CD4-positive, alpha-beta T cell treated with Interleukin-10 for 1 hour (primary cell): Measurements from ENCODE around the gene CCDC93.
A peak's percentile ranks its signal among the peaks of the same experiment; 100 is the strongest.
"Not testable (repeated sequence)": the region's sequence is repeated elsewhere in the genome, so short reads cannot be mapped to it uniquely, and the experiment has no call there.

Experiments used
- DNase-seq: peaks from one replicate; pipeline ENCODE4 v3.0.0-alpha.2; 2020

The CCDC93 gene

DNA sequence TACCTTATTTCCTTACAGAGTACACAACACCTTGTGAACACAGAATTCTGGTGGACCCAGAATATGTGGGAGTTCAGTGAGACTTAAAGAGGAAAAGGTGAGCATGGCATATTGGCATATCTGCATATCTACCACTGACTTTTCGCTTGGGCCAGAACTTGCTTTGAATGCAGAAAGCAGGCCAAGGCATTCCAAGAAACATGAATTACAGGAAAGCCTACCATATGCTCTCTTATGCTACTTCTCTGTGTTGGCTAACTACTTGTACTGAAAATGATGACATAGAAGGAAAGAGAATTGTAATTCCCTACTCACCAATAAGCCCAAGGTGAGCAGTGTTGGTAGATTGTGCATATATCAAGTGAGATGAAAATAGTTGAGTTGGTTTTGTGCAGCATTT is 31.4 kb upstream of the CCDC93 start:
- no peak for DNase-seq

DNA sequence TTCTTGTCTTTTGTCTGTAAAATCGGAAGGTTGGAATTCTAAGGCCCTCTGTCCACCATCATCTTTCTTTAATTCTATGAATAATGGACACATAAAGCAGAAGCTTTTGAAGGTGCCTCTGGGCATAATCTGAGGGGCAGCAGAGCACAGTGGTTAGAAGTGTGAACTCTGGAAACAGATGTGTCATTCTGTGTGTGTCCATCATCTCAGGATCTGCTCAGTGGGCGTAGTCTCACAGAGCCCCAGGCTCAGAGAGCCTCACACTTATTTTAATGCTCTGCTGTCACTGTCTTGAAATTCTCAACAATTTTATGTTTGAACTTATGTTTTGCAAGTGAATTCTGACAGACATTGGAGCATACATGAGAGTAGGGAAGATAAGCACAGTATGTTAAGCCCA is 31.0 kb upstream of the CCDC93 start:
- DNase-seq, result no peak

- DNase-seq, result no peak
Observed at GRCh38 chr2:118044103-118044716, 30.3 kb upstream of the CCDC93 start.

DNA sequence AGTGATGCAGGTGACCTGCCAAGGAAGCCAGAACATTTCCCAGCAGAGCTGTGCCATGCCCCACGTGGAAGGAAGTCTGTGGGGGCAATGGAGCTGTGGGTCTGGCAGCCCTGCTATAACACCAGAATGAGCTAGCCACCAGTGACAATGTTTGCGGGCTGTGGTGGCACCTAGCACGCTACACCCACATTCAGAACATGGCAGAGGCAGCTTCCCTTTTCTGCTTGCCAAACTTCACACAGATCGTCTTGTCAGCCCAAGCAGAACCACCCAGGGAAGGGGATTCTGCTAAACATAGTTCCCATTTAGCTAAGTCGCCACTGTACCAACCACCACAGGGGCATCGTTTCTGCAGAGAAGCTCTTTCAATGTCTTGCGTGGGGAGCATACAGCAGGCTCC is 27.0 kb upstream of the CCDC93 start:
- no peak for DNase-seq

DNA sequence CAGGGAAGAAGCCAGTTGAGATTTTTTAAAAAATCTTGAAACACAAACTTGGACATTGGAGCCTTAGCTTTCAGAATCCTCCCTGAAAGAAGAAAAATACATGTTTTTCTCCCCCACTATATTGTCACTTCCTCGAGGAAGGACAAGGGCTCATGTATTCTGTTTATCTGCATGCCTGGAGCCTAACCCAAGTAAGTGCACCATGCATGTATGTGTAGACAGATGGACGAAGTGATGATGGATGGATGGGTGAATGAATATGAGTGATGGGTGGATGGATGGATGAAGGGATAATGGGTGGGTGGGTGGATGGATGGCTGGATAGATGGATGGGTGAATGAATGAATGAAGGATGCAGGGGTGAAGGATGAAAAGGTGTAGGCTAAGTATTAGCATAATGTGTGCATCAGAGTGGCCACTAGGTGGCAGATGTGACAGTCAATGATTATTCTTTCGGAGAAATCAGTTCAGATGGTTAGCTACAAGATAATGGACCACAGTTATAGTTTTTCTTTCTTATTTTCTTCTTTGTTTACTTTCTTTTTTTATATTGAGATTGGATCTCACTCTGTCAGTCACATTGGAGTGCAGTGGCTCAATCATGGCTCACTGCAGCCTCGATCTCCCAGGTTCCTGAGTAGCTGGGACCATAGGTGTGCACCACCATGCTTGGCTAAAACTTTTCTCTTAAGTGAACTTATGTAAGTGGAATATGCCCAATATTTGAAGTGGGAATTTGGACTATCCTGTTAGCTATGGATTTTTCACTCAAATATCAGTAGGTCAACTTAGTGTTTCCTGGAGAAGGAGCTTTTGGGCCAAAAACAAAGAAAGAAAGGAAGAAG is 18.5 kb upstream of the CCDC93 start:
- DNase-seq, result peak; percentile 35

GRCh38 chr2:118031566-118031965 is 17.7 kb upstream of the CCDC93 start:
- no peak for DNase-seq

DNA sequence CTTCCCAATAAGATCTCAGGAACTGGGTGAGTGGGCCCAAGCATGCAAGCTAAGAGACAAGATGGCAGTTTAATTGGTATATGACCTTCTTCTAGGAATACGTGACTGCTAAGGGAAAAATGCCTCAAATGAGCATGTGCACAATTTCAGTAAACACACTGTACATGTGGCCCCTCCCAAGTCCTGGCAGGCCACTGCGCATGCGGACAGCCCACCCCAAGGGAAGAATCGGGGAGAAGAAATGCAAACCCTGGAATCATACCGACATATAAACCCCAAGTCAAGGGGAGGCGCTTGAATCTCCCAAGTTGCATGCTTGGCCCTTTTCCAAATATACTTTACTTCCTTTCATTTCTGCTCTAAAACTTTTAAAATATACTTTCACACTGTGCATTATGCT is 15.2 kb upstream of the CCDC93 start:
- DNase-seq, result no peak

- DNase-seq, result no peak
Observed at GRCh38 chr2:118021356-118021755, 7.5 kb upstream of the CCDC93 start.

- no peak for DNase-seq
Observed at GRCh38 chr2:118019821-118020220, 6.0 kb upstream of the CCDC93 start.

- no peak for DNase-seq
Observed at GRCh38 chr2:118016911-118017310, 3.0 kb upstream of the CCDC93 start.

GRCh38 chr2:118015761-118016160 is 1.9 kb upstream of the CCDC93 start:
- DNase-seq, result not testable (repeated sequence)

GRCh38 chr2:118014492-118014824 is 588 bp upstream of the CCDC93 start:
- DNase-seq, result no peak

GRCh38 chr2:118013221-118013723 is 598 bp downstream of the CCDC93 start:
- no peak for DNase-seq

DNA sequence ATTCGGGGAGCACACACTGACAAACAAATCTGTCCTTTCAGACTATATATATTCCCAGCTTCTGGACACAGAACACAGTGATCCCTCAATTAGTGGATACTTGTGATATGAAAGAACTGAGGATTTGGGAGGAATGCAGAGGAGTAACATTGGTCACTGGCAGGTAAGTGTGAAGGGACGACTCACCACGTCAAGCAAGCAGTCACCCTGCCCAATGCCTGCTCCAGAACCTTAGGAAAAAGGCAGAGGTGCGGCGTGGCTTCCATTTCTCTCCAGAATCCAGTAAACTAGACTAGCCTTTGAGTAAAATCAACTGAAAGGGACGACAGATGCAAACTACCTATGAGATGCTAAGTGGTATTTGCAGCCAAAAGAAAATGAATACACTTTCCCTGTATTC is 1.1 kb downstream of the CCDC93 start:
- no peak for DNase-seq

DNA sequence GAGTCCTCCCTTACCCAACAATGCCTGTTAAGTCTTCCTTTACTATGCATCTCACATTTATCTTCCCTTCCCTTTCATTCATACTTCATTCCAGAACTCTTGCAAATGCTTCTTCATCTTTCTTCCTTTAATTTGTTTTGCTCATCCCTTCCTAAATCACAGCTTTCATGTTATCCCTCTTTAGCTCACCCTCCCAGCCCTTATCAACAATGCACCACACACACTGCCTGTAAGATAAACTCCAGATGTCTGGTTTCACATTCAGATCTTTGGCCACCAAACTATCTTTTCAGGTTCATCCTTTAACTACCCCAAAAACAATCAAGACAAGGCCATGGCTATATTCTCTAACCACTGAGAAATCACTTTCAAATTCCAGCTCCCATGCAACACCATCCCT is 3.4 kb downstream of the CCDC93 start:
- DNase-seq, result no peak

DNA sequence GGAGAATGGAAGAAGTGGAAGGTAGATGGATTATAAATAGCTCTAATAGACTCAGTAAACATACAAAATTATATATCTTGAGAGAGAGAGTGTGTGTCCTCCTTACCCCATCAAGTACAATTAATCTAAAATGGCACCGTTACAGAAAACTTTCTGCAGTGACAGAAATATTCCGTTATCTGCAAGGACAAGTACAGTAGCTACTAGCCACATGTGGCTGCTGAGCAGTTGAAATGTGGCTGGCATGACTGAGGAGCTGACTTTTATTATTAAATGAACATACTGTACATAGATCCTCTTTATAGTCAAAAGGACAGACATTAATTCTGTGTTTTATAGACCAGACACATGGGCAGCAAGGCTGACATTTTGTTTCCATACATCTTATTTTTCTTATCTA is 7.0 kb downstream of the CCDC93 start:
- no peak for DNase-seq

DNA sequence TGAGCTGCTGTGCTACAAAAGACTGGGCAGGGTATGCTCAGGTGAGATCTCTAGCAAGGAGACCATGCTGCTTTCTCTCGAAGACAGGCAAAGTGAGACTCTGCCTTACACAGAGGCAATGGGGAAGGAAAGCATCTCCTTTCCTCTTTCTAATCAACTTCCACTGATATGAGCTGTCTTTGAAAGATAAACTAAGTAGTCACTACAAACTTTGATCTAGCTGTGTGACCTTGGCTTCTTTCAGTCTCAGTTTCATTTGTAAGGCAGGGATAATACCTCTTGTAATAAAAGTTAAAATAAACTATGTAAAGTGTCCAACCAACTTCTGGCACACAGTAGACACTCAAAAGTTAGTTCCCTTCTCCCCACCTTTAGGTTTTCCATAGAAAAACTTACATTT is 7.5 kb downstream of the CCDC93 start:
- no peak for DNase-seq

- peak; percentile 84 for DNase-seq
Observed at GRCh38 chr2:118003396-118003824, 10.5 kb downstream of the CCDC93 start.

GRCh38 chr2:118000041-118000440 is 13.8 kb downstream of the CCDC93 start:
- no peak for DNase-seq

- DNase-seq, result no peak
Observed at GRCh38 chr2:117997872-117998454, 15.9 kb downstream of the CCDC93 start.

- DNase-seq, result no peak
Observed at GRCh38 chr2:117996525-117996924, 17.3 kb downstream of the CCDC93 start.

DNA sequence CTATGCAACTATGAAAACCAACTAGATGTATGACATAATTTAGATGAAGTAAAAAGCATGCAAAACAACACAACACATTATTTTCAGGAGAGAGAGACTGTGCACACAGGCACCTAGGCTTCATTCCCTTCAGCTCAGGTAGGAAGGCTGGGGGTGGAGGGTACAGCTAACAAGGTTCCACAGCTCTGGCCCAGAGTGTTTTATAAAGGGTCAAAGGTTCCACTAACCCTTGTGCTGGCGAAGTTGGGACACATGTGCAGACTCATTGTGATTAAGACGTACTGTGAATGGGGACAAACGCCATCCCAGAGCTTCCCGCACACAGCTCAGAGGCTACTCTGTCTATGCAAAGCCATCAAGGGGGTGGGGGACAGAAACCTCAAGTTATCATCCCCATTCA is 19.1 kb downstream of the CCDC93 start:
- DNase-seq, result no peak

DNA sequence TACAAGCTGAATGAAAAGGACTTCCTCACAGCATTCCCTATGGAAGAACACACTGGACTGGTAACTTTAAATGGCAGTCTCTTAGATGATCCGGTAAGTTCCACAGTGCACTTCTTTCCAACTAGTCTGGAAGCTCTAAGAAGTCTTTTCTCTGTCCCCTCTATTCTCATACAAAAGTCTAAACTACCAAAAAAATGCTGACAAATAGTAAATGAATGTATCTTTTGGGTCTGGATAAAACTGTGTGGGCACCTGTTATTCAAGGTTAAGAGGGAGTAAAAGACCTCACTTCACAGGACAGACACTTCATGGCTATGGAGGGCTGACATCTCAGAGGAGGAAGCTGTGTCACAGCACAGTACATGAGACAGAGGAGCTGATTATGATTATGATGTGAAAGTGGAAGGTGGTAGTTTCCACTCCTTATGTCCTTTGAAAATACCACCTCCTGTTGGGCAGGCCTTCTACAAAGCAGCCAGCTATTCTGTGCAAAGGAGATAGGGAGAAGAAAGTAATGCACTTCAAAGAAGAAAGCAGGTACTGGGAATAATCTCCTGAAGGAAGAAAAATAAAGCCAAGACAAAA is 23.9 kb downstream of the CCDC93 start:
- DNase-seq, result no peak

GRCh38 chr2:117987121-117987520 is 26.7 kb downstream of the CCDC93 start:
- DNase-seq, result no peak
